Measurements from ENCODE around the gene FILIP1L.

DNA sequence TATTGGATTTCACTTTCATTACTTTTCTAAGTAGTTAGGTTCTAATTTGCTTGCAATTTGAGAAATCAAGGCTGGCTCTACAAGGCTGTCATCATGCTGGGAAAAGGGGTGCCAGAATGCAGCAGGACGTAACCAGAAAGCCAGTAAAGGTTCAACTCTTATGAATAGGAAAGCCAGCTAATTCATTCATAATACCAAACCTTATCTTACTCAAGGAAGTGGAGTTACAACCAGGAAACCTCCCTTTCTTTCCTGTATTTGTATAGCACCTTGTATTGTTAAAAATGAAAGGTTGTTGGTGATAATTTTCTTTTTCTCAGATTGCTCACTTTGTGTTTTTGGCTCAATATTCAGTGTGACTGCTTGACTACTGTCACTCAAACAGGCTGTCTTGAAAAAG is 109.4 kb downstream of the FILIP1L start:
- TF ChIP-seq CTCF (IDR thresholded peaks at IDR 0.05 in 4 of 5, conservative IDR thresholded peaks at IDR 0.05 in 1 of 5) (no peak), POLR2A (IDR thresholded peaks at IDR 0.05) (no peak)
